ENCODE results near the gene PHKA1.
"Not testable (repeated sequence)": the region's sequence is repeated elsewhere in the genome, so short reads cannot be mapped to it uniquely, and the experiment has no call there.

PHKA1 gene

DNA sequence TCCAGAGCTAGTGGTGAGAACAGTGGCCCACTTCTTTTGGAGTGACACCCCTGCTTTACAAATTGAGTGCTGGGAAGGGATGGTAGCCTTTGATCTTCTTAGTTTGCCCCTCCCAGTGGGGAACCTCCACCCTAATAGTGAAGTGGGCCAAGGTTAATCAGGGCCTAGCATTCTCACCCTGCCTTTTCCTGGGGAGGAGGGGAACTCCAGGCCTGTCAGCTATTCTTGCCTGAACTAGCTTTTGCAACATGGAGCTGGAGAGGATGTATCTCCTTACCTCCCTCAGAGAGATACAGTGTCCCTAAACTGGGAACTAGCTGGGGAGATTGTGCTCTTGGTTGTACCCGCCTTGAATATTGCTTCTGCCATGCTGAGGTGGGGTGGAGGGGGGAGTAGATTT is 20.6 kb downstream of the PHKA1 start:
- CTCF ChIA-PET = no interaction called here
- no peaks in the 10 kb centered on the region for H3K36me3 Mint-ChIP-seq
- H3K4me3 Mint-ChIP-seq = no peak overlapping the region
- no peak for DNase-seq
- no peaks in the 10 kb centered on the region for H3K27me3 Mint-ChIP-seq
- H3K4me1 Mint-ChIP-seq = no peaks in the 10 kb centered on the region
- H3K9me3 Mint-ChIP-seq = no peaks in the 10 kb centered on the region
- no peak overlapping the region for H3K27ac Mint-ChIP-seq

DNA sequence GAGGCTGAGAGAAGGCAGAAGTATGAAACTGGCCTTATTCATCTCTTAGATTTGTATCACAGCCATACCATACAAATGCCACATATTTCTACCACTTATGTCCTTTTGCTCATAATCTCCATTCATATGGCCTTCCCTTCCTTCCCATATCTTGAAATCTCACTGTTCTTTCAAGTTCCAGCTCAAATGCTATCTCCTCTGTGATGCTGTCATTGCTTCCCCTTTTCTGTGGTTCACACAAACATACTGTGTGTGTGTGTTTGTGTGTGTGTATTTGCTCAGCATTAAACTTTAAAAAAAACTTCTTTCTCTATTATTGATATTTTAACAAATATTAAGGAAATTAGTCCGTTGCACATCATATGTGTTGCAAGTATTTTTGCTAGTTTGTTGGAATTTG is 26.7 kb downstream of the PHKA1 start:
- Mint-ChIP-seq H3K4me3 (no peak overlapping the region), H3K27me3 (no peaks in the 10 kb centered on the region), H3K27ac (no peak overlapping the region), H3K9me3 (no peaks in the 10 kb centered on the region), H3K36me3 (no peaks in the 10 kb centered on the region), H3K4me1 (peaks cover 2% of the 10 kb centered on the region)
- no peak for DNase-seq
- CTCF ChIA-PET = no interaction called here

DNA sequence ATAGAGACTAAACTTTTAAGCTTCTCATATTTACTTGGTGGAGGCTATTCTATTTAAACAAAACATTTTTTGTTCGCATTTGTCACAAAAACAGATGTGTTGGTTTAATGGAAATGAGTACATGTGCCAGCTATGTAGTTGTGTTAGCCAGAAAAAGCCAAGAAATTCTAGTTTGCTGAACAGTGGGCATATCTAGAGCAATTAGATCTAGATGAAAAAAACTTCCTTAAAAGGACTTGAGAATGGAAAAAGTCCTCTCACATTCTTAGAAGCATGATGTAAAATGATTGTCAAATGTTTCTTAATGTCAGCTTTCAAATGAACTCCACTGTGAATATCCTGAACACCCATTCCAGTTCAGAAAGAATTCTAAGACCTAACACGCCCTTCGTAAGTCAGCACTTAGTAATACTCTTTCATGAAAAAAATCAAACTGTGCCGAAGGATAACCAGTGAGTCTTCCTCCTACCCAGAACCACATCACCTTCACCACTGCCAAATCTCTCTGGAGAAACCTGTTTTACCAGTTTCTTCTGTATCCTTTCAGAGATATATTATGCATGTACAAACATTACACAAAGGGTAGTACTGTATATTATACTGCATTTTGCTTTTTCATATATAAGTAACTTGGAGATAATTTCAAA is 28.2 kb downstream of the PHKA1 start:
- H3K27ac Mint-ChIP-seq = no peak overlapping the region
- CTCF ChIA-PET = no interaction called here
- no peak for DNase-seq
- H3K27me3 Mint-ChIP-seq = no peaks in the 10 kb centered on the region
- peaks cover 2% of the 10 kb centered on the region for H3K4me1 Mint-ChIP-seq
- no peaks in the 10 kb centered on the region for H3K9me3 Mint-ChIP-seq
- no peaks in the 10 kb centered on the region for H3K36me3 Mint-ChIP-seq
- no peak overlapping the region for H3K4me3 Mint-ChIP-seq

DNA sequence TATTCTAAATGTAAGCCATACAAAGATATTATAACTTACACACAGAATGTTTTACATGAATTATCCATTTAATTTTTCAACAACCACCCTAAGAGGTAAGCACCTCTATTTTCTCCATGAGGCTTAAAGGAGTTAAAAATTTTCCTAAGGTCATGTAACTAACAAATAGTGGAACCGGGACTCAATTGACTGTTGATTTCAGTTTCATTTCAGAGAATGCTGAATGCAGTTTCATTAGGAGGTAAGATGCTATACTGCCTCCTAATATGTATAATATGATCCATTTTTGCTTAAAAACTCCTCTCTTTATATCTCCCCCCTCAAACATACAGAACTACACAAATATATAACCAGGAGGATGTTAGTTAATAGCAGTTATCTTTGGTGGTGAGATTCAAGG is 29.1 kb downstream of the PHKA1 start:
- DNase-seq = no peak
- peaks cover 2% of the 10 kb centered on the region for H3K4me1 Mint-ChIP-seq
- H3K27me3 Mint-ChIP-seq = no peaks in the 10 kb centered on the region
- no peak overlapping the region for H3K27ac Mint-ChIP-seq
- H3K9me3 Mint-ChIP-seq = no peaks in the 10 kb centered on the region
- CTCF ChIA-PET = interaction anchor here (0.5 kb wide), 1 partner anchor 17 kb away, joined by 3 read pairs; no protein-coding TSS in a partner anchor
- H3K4me3 Mint-ChIP-seq = no peak overlapping the region
- H3K36me3 Mint-ChIP-seq = no peaks in the 10 kb centered on the region

DNA sequence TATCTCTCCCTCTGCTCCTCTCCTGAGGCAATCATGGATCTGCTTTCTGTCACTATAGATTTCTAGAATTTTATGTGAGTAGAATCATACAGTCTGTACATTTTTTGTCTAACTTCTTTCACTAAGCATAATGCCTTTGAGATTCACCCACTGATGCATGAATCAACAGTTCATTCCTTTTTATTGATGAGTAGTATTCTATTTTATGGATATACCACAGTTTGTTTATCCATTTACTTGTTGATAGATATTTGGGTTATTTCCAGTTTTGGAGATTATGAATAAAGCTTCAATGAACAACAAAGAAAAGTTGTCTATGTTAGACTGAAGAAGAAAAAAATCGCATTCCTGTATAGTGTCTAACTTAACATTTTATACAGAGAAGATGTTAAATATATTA is 30.5 kb downstream of the PHKA1 start:
- Mint-ChIP-seq H3K36me3 (peaks cover 2% of the 10 kb centered on the region), H3K4me3 (no peak overlapping the region), H3K4me1 (peaks cover 2% of the 10 kb centered on the region), H3K27me3 (no peaks in the 10 kb centered on the region), H3K27ac (no peak overlapping the region), H3K9me3 (peaks cover 4% of the 10 kb centered on the region)
- DNase-seq = no peak
- CTCF ChIA-PET = no interaction called here

DNA sequence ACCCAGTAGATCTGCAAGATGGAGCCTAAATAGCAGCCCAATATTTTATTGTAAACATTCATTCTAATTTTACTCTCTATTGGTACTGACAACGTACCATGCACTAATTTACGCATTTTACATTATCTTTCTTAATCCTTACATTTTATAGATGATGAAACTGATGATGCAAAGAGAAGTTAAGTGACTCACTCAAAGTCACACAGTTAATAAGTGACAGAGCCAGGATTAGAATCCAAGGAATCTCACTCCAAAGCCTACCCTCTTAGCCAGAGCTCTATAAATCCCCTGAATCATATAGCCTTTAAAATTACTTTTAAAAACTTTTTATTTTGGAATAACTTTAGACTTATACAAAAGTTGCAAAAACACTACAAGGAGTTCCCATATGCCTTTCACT is 37.6 kb downstream of the PHKA1 start:
- peaks cover 4% of the 10 kb centered on the region for H3K9me3 Mint-ChIP-seq
- no peak overlapping the region for H3K4me3 Mint-ChIP-seq
- no peaks in the 10 kb centered on the region for H3K27me3 Mint-ChIP-seq
- peaks cover 2% of the 10 kb centered on the region for H3K36me3 Mint-ChIP-seq
- no peak overlapping the region for H3K27ac Mint-ChIP-seq
- CTCF ChIA-PET = no interaction called here
- no peaks in the 10 kb centered on the region for H3K4me1 Mint-ChIP-seq
- DNase-seq = no peak

DNA sequence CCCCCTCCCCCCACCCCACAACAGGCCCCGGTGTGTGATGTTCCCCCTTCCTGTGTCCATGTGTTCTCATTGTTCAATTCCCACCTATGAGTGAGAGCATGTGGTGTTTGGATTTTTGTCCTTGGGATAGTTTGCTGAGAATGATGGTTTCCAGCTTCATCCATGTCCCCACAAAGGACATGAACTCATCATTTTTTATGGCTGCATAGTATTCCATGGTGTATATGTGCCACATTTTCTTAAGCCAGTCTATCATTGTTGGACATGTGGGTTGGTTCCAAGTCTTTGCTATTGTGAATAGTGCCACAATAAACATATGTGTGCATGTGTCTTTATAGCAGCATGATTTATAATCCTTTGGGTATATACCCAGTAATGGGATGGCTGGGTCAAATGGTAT is 40.2 kb downstream of the PHKA1 start:
- H3K4me1 Mint-ChIP-seq, H3K36me3 Mint-ChIP-seq, H3K27me3 Mint-ChIP-seq, H3K9me3 Mint-ChIP-seq, CTCF ChIA-PET, DNase-seq, H3K27ac Mint-ChIP-seq, H3K4me3 Mint-ChIP-seq: not testable (repeated sequence)

DNA sequence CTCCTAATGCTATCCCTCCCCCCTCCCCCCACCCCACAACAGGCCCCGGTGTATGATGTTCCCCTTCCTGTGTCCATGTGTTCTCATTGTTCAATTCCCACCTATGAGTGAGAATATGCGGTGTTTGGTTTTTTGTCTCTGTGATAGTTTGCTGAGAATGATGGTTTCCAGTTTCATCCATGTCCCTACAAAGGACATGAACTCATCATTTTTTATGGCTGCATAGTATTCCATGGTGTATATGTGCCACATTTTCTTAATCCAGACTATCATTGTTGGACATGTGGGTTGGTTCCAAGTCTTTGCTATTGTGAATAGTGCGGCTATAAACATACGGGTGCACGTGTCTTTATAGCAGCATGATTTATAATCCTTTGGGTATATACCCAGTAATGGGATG is 44.6 kb downstream of the PHKA1 start:
- CTCF ChIA-PET, DNase-seq, H3K4me1 Mint-ChIP-seq, H3K36me3 Mint-ChIP-seq, H3K4me3 Mint-ChIP-seq, H3K9me3 Mint-ChIP-seq, H3K27ac Mint-ChIP-seq, H3K27me3 Mint-ChIP-seq: not testable (repeated sequence)

DNA sequence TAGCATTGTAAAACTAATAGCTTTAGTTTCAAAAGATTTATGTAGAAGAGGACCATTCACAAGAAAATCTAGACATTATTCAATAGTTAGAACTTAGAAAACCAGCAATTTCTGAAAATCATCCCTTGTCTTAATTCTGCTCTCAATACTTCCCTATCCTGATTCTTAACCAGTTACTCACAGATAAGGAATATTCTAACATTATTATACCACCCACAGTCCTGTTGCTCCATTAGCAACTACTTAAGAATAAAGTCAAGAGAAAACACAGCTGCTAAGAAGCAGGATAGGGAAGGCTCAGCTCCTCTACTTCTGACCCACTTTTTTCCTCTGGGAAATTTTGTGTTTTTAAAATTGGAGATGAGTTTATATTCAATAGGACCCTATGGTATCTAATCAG is 47.7 kb downstream of the PHKA1 start:
- H3K4me1 Mint-ChIP-seq = peaks cover 12% of the 10 kb centered on the region
- H3K36me3 Mint-ChIP-seq = peaks cover 3% of the 10 kb centered on the region
- H3K27ac Mint-ChIP-seq = no peak overlapping the region
- CTCF ChIA-PET = interaction anchor here (0.7 kb wide), 1 partner anchor 423 kb away, joined by 3 read pairs; no protein-coding TSS in a partner anchor
- H3K4me3 Mint-ChIP-seq = no peak overlapping the region
- peaks cover 2% of the 10 kb centered on the region for H3K9me3 Mint-ChIP-seq
- no peaks in the 10 kb centered on the region for H3K27me3 Mint-ChIP-seq
- no peak for DNase-seq

DNA sequence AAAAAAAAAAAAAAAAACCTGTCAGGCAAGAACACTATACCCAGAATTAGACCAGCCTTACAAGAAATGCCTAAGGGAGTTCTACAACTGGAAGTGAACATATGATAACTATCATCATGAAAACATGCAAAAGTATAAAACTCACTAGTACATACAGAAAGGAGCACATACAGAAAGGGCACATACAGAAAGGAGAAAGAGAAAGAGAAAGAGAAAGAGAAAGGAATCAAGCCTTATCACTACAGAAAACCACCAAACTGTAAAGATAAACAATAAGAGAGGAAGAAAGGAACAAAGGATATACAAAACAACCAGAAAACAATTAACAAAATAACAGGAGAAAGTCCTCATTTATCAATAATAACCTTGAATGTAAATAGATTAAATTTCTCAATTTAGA is 50.4 kb downstream of the PHKA1 start:
- H3K9me3 Mint-ChIP-seq = peaks cover 2% of the 10 kb centered on the region
- DNase-seq = no peak
- H3K36me3 Mint-ChIP-seq = peaks cover 3% of the 10 kb centered on the region
- CTCF ChIA-PET = no interaction called here
- no peak overlapping the region for H3K4me3 Mint-ChIP-seq
- peaks cover 12% of the 10 kb centered on the region for H3K4me1 Mint-ChIP-seq
- no peaks in the 10 kb centered on the region for H3K27me3 Mint-ChIP-seq
- H3K27ac Mint-ChIP-seq = peak overlapping the region; percentile 0

DNA sequence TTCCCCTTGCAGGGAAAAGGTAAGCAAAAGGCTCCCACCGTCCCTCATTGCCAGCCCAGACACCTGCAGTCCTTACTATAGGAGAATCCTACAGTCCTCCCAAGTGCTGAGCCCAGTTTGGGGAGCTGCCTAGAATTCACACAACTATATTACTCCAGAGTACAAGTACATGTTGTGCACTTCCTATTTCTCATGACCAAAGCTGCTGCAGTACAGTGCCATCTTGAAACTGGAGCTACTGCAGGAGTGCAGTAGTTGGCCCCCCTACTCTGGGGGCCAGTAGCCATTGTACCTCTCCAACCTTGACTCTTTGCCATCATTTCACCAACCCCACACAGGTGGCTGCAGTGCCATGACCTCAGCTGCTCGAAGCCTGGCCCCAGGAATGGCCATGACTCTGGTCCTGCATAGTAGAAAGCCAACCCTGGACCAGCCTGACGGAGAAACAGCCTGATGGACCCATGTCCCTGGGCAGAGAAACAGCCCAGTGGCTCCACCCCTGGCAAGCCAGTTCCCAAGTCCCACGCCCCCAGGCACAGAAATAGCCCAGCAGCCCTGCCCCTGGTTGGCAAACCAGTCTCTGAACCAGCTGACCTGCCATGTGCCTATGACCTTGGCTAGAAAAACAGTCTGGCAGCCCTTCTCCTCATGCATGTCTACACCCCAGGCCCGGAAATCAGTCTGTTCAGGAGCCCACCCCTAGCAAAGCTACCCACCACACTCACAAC is 51.9 kb downstream of the PHKA1 start:
- no peak for DNase-seq
- CTCF ChIA-PET = no interaction called here
- Mint-ChIP-seq H3K36me3 (peaks cover 3% of the 10 kb centered on the region), H3K27me3 (no peaks in the 10 kb centered on the region), H3K4me3 (no peak overlapping the region), H3K9me3 (peaks cover 2% of the 10 kb centered on the region), H3K4me1 (peaks cover 12% of the 10 kb centered on the region), H3K27ac (no peak overlapping the region)

DNA sequence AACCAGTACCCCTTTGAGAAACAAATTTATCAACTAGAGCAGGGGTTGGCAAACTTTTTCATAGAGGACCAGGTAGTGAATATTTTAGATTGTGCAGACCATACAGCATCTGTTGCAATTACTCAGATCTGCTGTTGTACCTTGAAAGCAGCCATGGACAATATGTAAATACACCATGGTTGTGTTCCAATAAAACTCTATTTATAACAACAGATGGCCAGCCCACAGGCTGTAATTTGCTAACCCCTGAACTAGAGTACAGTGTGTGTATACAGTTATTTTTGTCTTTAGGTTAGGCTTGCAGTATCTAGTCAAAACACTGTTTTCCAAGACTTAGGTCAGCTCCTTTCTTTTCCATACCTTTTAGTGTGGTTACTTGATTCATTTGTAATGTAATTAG is 54.4 kb downstream of the PHKA1 start:
- CTCF ChIA-PET = no interaction called here
- Mint-ChIP-seq H3K4me1 (peaks cover 7% of the 10 kb centered on the region), H3K4me3 (no peak overlapping the region), H3K27me3 (no peaks in the 10 kb centered on the region), H3K27ac (no peak overlapping the region), H3K36me3 (peaks cover 3% of the 10 kb centered on the region), H3K9me3 (peaks cover 2% of the 10 kb centered on the region)
- DNase-seq = no peak

DNA sequence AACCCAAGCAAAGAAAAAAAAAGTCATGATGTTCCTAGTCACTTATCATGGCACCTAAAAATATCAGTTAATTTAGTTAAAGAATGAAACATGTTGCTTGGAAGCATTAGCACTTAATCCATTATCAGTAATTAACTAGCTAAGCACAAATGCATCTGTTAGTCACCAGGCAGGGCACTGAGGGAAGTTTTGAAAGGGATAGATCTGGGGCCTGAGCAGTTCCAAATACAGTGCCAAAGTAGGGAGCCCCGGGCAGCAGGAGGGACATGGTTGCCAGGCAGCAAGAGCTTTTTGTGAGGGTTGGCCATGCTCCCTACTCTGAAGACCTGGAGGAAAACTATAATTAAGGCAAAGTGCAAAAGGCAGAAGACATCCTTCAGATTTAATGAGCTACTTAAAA is 62.0 kb downstream of the PHKA1 start:
- CTCF ChIA-PET = no interaction called here
- Mint-ChIP-seq H3K36me3 (no peaks in the 10 kb centered on the region), H3K27me3 (no peaks in the 10 kb centered on the region), H3K4me1 (no peaks in the 10 kb centered on the region), H3K27ac (no peak overlapping the region), H3K9me3 (no peaks in the 10 kb centered on the region), H3K4me3 (no peak overlapping the region)
- DNase-seq = no peak

DNA sequence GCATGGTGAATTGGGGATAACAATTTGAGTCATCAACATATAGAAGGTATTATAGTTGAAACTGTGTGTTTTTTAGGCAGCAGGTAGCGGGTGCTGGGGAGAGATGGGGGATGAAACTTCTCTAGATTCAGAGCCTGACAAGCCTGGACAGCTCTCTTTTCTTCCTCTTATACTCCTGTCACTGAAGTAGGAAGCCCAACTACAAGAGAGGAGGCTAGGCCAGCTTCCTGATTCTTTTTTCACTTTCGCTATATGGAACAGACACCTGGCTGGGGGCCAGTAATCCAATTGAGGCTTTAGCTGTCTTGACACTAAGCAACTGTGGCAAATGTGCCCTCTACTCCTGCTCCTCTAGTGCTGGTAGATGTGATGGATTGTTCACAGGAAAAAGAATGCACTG is 69.2 kb downstream of the PHKA1 start:
- Mint-ChIP-seq H3K4me1 (peaks cover 6% of the 10 kb centered on the region), H3K9me3 (no peaks in the 10 kb centered on the region), H3K36me3 (no peaks in the 10 kb centered on the region), H3K27ac (no peak overlapping the region), H3K4me3 (no peak overlapping the region), H3K27me3 (no peaks in the 10 kb centered on the region)
- CTCF ChIA-PET = no interaction called here
- no peak for DNase-seq

DNA sequence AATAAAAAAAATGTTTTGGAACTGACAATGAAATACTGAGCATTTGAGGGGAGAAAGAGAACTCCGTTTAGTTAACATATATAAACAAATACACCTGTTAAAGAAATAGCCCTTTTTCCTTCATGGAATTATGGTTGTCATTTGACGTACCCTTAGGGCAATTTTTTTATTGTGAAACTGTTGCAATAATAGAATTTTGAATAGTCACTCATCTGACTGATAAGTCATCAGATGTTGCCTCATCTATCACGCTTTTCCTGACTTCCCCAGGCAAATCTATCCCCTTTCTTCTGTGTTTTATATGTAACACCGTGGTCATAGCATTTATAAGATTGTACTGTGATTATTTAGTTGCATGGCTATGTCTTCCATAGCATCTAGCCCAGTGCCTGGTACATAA is 72.5 kb downstream of the PHKA1 start:
- H3K36me3 Mint-ChIP-seq = no peaks in the 10 kb centered on the region
- no peak overlapping the region for H3K4me3 Mint-ChIP-seq
- no peak overlapping the region for H3K27ac Mint-ChIP-seq
- no peak for DNase-seq
- no peaks in the 10 kb centered on the region for H3K27me3 Mint-ChIP-seq
- no peaks in the 10 kb centered on the region for H3K9me3 Mint-ChIP-seq
- peaks cover 6% of the 10 kb centered on the region for H3K4me1 Mint-ChIP-seq
- CTCF ChIA-PET = no interaction called here

Measured in activated naive CD4-positive, alpha-beta T cell treated with anti-CD3 and anti-CD28 coated beads, Interleukin-2, amount 10 ng/mL, durations not matched to agents 7 days and 5 days (primary cell).